Upper lobe of right lung (tissue), 1 donor: ENCODE data around the gene ARMC7. TPM values are rescaled to one million over a fixed set of nuclear protein-coding genes. Genes with fewer than 3 reads are reported as not detected.

Source experiments
- ATAC-seq: fragments of 200-7000 bp; cut with Tn5 transposase; one replicate; pipeline ENCODE4 v1.9.1; 2020; ENCODE audit warnings: mild to moderate bottlenecking, moderate library complexity
- DNase-seq: peaks from one replicate; pipeline ENCODE4 v3.0.0-alpha.2; 2020
- H3K27ac ChIP-seq: fragments of 200-600 bp; one replicate; pipeline ENCODE4 v1.8.0; 2022
- H3K27me3 ChIP-seq: fragments of 200-600 bp; one replicate; pipeline ENCODE4 v1.8.0; 2022; ENCODE audit warnings: mild to moderate bottlenecking
- H3K36me3 ChIP-seq: fragments of 200-600 bp; one replicate; pipeline ENCODE4 v1.8.0; 2022
- H3K4me1 ChIP-seq: fragments of 200-600 bp; one replicate; pipeline ENCODE4 v1.8.0; 2022
- H3K4me3 ChIP-seq: fragments of 200-600 bp; one replicate; pipeline ENCODE4 v1.8.0; 2022; ENCODE audit warnings: mild to moderate bottlenecking
- H3K9me3 ChIP-seq: fragments of 200-600 bp; one replicate; pipeline ENCODE4 v1.8.0; 2022
- CTCF ChIP-seq: fragments of 200-600 bp; IDR thresholded peaks from one replicate; pipeline ENCODE4 v1.8.0; 2022; ENCODE audit warnings: antibody characterized with exemption
- intact Hi-C: fragments of 100-400 bp; cut with DNase I; formaldehyde crosslinking; loops from one replicate; pipeline ENCODE4 v1.11.0; 2022
- total RNA-seq: library from RNA; stranded (reverse); fragmentation: NEBNext Ultra II Directional; extraction: Animal tissue kit (Norgen Biotek cat#: 25700); gene quantifications from one replicate; pipeline ENCODE4 v1.2.1, GENCODE V29; 2021
- donor health status: DM: no; HTN: yes; CAD: no; lungs with severe emphysema.

ARMC7 gene
- total RNA-seq, 1 donor from 2014 or later: 18.0 TPM

GRCh38 chr17:75114552-75115314 lies 5.0 kb downstream of the ARMC7 start:
- no peak for TF ChIP-seq CTCF
- Histone ChIP-seq H3K27ac (peak overlapping the region; percentile 85), H3K4me1 (peaks cover 28% of the 10 kb centered on the region), H3K27me3 (no peaks in the 10 kb centered on the region), H3K36me3 (no peaks in the 10 kb centered on the region), H3K9me3 (no peaks in the 10 kb centered on the region), H3K4me3 (peak overlapping the region; percentile 59)
- ATAC-seq (no peak), DNase-seq (no peak)
- intact Hi-C loops: loop anchor here (5.0 kb wide), 1 partner anchor 58 kb away; no protein-coding TSS in a partner anchor

- H3K9me3 ChIP-seq: no peaks in the 10 kb centered on the region
- H3K4me3 ChIP-seq: no peak overlapping the region
- intact Hi-C loops: no loop called here
- peaks cover 5% of the 10 kb centered on the region for H3K36me3 ChIP-seq
- H3K27me3 ChIP-seq: no peaks in the 10 kb centered on the region
- DNase-seq (no peak), ATAC-seq (no peak)
- peak overlapping the region; percentile 85 for H3K27ac ChIP-seq
- no peak for TF ChIP-seq CTCF
- H3K4me1 ChIP-seq: peaks cover 28% of the 10 kb centered on the region
Measured at GRCh38 chr17:75115555-75115954, 5.8 kb downstream of the ARMC7 start.

- peaks cover 13% of the 10 kb centered on the region for H3K36me3 ChIP-seq
- ATAC-seq: no peak
- intact Hi-C loops: no loop called here
- no peak for DNase-seq
- H3K27me3 ChIP-seq: no peaks in the 10 kb centered on the region
- H3K4me1 ChIP-seq: peaks cover 18% of the 10 kb centered on the region
- H3K9me3 ChIP-seq: no peaks in the 10 kb centered on the region
- TF ChIP-seq CTCF: no peak
- H3K27ac ChIP-seq: no peak overlapping the region
- no peak overlapping the region for H3K4me3 ChIP-seq
Measured at GRCh38 chr17:75116737-75117136, 7.0 kb downstream of the ARMC7 start.

DNA sequence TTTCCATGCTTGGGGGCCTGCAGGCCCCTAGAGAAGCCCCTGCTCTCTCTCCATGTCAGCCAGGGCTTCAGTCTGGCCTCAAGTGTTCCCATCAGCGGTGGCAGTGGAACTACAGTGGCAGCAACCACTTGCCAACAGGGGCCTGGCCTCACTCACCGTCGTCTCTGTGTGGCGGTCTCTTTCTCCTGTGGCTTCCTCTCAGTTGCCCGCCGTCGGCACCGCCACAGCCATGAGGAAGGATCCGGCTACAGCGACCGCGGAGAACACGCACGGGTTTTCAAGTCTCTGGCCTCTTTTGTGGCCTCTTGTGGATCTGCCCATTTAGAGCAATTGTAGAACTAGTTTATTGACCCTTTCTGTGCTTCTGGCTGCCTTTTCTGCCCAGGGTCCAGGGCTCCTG lies 8.5 kb downstream of the ARMC7 start:
- no peaks in the 10 kb centered on the region for H3K27me3 ChIP-seq
- H3K27ac ChIP-seq: no peak overlapping the region
- intact Hi-C loops: no loop called here
- H3K4me1 ChIP-seq: peaks cover 16% of the 10 kb centered on the region
- H3K4me3 ChIP-seq: no peak overlapping the region
- H3K36me3 ChIP-seq: peaks cover 13% of the 10 kb centered on the region
- DNase-seq: no peak
- H3K9me3 ChIP-seq: no peaks in the 10 kb centered on the region
- no peak for TF ChIP-seq CTCF
- ATAC-seq: no peak

DNA sequence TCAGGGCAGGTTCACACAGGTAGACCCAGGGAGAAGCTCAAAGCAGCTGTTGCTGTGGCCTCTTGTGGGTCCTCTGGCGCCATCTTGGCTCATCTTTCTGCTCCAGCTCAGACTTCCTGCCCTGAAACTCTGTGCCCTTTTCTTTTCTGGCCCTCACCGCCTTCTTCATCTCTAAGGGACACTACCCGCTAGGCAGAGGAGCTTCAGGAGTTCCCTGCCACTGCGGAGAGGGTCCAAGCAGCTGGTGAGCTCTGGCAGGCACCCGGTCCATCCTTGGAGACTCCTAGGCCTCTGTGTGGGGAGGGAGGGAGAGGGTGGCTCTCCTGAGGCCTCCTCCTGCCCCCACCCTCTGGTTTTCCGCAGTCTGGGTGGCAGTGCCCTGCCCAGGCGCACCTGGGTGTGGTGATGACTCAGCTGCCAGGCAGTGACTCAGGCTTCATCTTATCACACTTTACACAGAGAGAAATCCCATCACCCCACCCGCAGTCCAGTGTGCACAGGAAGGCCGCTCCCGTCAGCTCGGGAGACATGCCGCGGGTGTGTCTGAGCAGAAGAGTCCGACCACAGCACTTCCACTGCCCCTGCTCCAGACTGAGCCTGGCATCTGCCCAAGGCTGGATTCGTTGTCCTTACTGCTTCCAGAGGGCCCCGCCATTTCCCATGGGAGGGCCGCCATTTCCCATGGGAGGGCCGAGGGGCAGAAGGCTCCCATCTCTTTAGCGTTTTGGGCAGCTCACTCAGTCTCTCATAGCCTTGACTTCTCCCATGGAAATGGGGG lies 14.5 kb downstream of the ARMC7 start:
- intact Hi-C loops: no loop called here
- Histone ChIP-seq H3K27ac (peak overlapping the region; percentile 72), H3K27me3 (no peaks in the 10 kb centered on the region), H3K4me1 (peaks cover 14% of the 10 kb centered on the region), H3K9me3 (no peaks in the 10 kb centered on the region), H3K4me3 (no peak overlapping the region), H3K36me3 (peaks cover 18% of the 10 kb centered on the region)
- DNase-seq (peak; percentile 74), ATAC-seq (peak; percentile 91)
- TF ChIP-seq CTCF: no peak
